CD4-positive, alpha-beta T cell (primary cell): ENCODE measurements around the gene PDE7B. TPM values are rescaled to one million over a fixed set of nuclear protein-coding genes. Genes with fewer than 3 reads are reported as not detected.

Experiments used
- ATAC-seq: fragments of 200-7000 bp; cut with Tn5 transposase; one replicate; pipeline ENCODE4 v1.10.0; 2022; ENCODE audit warnings: mild to moderate bottlenecking; ENCODE audit not compliant: poor library complexity
- CTCF ChIA-PET: fragments of 350-600 bp; sonication (Branson Sonifier 250); formaldehyde crosslinking; loops from one replicate; lab custom pipeline; 2021; ENCODE audit warnings: antibody characterized with exemption, inconsistent platforms; lab: Charles Lee
- POLR2A ChIA-PET: fragments of 350-600 bp; sonication (Branson Sonifier 250); formaldehyde crosslinking; loops from one replicate; lab custom pipeline; 2021; ENCODE audit warnings: antibody characterized with exemption, inconsistent platforms; lab: Charles Lee
- DNase-seq, 14 experiments: peaks; one replicate each; pipeline ENCODE4 v3.0.0-alpha.2; 2013 to 2020; ENCODE audit warnings: mixed read lengths in 2 of 14
- H3K27ac ChIP-seq, 2 donors: one replicate each; pipeline versions ENCODE4 v1.5.1 to v1.7.0; 2013; ENCODE audit warnings: low read length in 2 of 2, low read depth in 1 of 2, mild to moderate bottlenecking in 1 of 2
- H3K27me3 ChIP-seq, 2 experiments: 1 replicate in 1 of 2; 2 replicates in 1 of 2; pipeline versions ENCODE4 v1.6.1 to v1.7.0; 2013; ENCODE audit warnings: low read length in 2 of 2, control low read depth in 1 of 2, mild to moderate bottlenecking in 1 of 2, moderate library complexity in 1 of 2; ENCODE audit not compliant: insufficient read depth in 2 of 2, control insufficient read depth in 1 of 2
- H3K36me3 ChIP-seq: one replicate; pipeline ENCODE4 v1.6.1; 2013; ENCODE audit warnings: low read length, control low read depth; ENCODE audit not compliant: insufficient read depth
- H3K4me1 ChIP-seq: one replicate; pipeline ENCODE4 v1.6.1; 2013; ENCODE audit warnings: low read length, control low read depth; ENCODE audit not compliant: insufficient read depth
- H3K4me3 ChIP-seq: one replicate; pipeline ENCODE4 v1.5.1; 2013; ENCODE audit warnings: mild to moderate bottlenecking, low read length, moderate library complexity
- H3K9me3 ChIP-seq, 2 experiments: 1 replicate in 1 of 2; 2 replicates in 1 of 2; pipeline versions ENCODE4 v1.6.1 to v1.7.0; 2013; ENCODE audit warnings: low read length in 2 of 2, mild to moderate bottlenecking in 2 of 2, control low read depth in 1 of 2, moderate library complexity in 1 of 2; ENCODE audit not compliant: control insufficient read depth in 1 of 2, insufficient read depth in 1 of 2
- H3K27ac Mint-ChIP-seq: one replicate; pipeline ENCODE4 v1.8.0; 2020; ENCODE audit warnings: mixed read lengths
- H3K27me3 Mint-ChIP-seq: one replicate; pipeline ENCODE4 v1.8.0; 2021; ENCODE audit warnings: mixed read lengths
- H3K36me3 Mint-ChIP-seq: one replicate; pipeline ENCODE4 v1.8.0; 2021; ENCODE audit warnings: low read depth, mixed read lengths
- H3K4me1 Mint-ChIP-seq: one replicate; pipeline ENCODE4 v1.8.0; 2021; ENCODE audit warnings: low read depth, mixed read lengths
- H3K4me3 Mint-ChIP-seq: one replicate; pipeline ENCODE4 v1.8.0; 2020; ENCODE audit warnings: mild to moderate bottlenecking, mixed read lengths
- H3K9me3 Mint-ChIP-seq: one replicate; pipeline ENCODE4 v1.8.0; 2020; ENCODE audit warnings: mixed read lengths
- CTCF ChIP-seq: fragments of 200-600 bp; IDR thresholded peaks from one replicate; pipeline ENCODE4 v1.8.0; 2022; ENCODE audit warnings: antibody characterized with exemption, mild to moderate bottlenecking
- intact Hi-C, 2 experiments: fragments of 100-400 bp; cut with DNase I in 1 of 2; cut with micrococcal nuclease in 1 of 2; formaldehyde crosslinking; loops; one replicate each; pipeline versions ENCODE4 v1.15.1 to v1.9.0; 2023 to 2025; cut with DNase I, micrococcal nuclease
- total RNA-seq, 174 experiments: library from RNA in 2 of 174; stranded (reverse) in 2 of 174; gene quantifications; one replicate each; pipeline ENCODE4 v1.2.3 and lab custom pipeline; 2021 to 2026

The PDE7B gene
- total RNA-seq, 2 experiments from 2014 or later: 0.25 to 0.34 TPM

GRCh38 chr6:136020691-136021090 lies 169.2 kb downstream of the PDE7B start:
- CTCF ChIA-PET: interaction anchor here (0.7 kb wide), 1 partner anchor 76 kb away, joined by 3 read pairs; no protein-coding TSS in a partner anchor

GRCh38 chr6:136022224-136022874 lies 170.8 kb downstream of the PDE7B start:
- no peak for TF ChIP-seq CTCF
- Histone ChIP-seq H3K4me3 (no peak overlapping the region), H3K4me1 (no peaks in the 10 kb centered on the region), H3K9me3 (no peaks in the 10 kb centered on the region), H3K27ac (no peak overlapping the region), H3K36me3 (no peaks in the 10 kb centered on the region), H3K27me3 (no peaks in the 10 kb centered on the region)
- POLR2A ChIA-PET: no interaction called here
- no peak for DNase-seq
- no peak for ATAC-seq
- Mint-ChIP-seq H3K4me3 (no peak overlapping the region), H3K4me1 (no peaks in the 10 kb centered on the region), H3K36me3 (no peaks in the 10 kb centered on the region), H3K27me3 (no peaks in the 10 kb centered on the region), H3K9me3 (no peaks in the 10 kb centered on the region), H3K27ac (no peak overlapping the region)
- CTCF ChIA-PET: interaction anchor here (0.7 kb wide), 1 partner anchor 665 kb away, joined by 3 read pairs; no protein-coding TSS in a partner anchor
- intact Hi-C loops: no loop called here

More at GRCh38 chr6:136020691-136021090, 169.2 kb downstream of the PDE7B start:
- intact Hi-C loops: no loop called here
- ATAC-seq (no peak), DNase-seq (no peak)
- no peak for TF ChIP-seq CTCF
- POLR2A ChIA-PET: no interaction called here
- no peaks in the 10 kb centered on the region for H3K27me3 ChIP-seq
- no peaks in the 10 kb centered on the region for H3K9me3 ChIP-seq
- H3K36me3 ChIP-seq: no peaks in the 10 kb centered on the region
- H3K27ac Mint-ChIP-seq: no peak overlapping the region
- no peak overlapping the region for H3K27ac ChIP-seq
- no peaks in the 10 kb centered on the region for H3K4me1 Mint-ChIP-seq
- no peak overlapping the region for H3K4me3 ChIP-seq
- no peaks in the 10 kb centered on the region for H3K9me3 Mint-ChIP-seq
- H3K4me3 Mint-ChIP-seq: no peak overlapping the region
- no peaks in the 10 kb centered on the region for H3K36me3 Mint-ChIP-seq
- H3K4me1 ChIP-seq: no peaks in the 10 kb centered on the region
- no peaks in the 10 kb centered on the region for H3K27me3 Mint-ChIP-seq

- Mint-ChIP-seq H3K9me3 (no peaks in the 10 kb centered on the region), H3K27ac (no peak overlapping the region), H3K27me3 (no peaks in the 10 kb centered on the region), H3K36me3 (no peaks in the 10 kb centered on the region), H3K4me1 (no peaks in the 10 kb centered on the region), H3K4me3 (no peak overlapping the region)
- ChIA-PET CTCF (no interaction called here), POLR2A (no interaction called here)
- no peak for TF ChIP-seq CTCF
- intact Hi-C loops: no loop called here
- H3K9me3 ChIP-seq: no peaks in the 10 kb centered on the region
- H3K36me3 ChIP-seq: no peaks in the 10 kb centered on the region
- ATAC-seq (no peak), DNase-seq (no peak)
- H3K4me3 ChIP-seq: no peak overlapping the region
- no peaks in the 10 kb centered on the region for H3K27me3 ChIP-seq
- H3K27ac ChIP-seq: no peak overlapping the region
- no peaks in the 10 kb centered on the region for H3K4me1 ChIP-seq
These were observed 173.2 kb downstream of the PDE7B start for GRCh38 chr6:136024711-136025110.
